ENCODE data around the gene TBL1XR1.
A peak's percentile ranks its signal among the peaks of the same experiment; 100 is the strongest.

The TBL1XR1 gene

DNA sequence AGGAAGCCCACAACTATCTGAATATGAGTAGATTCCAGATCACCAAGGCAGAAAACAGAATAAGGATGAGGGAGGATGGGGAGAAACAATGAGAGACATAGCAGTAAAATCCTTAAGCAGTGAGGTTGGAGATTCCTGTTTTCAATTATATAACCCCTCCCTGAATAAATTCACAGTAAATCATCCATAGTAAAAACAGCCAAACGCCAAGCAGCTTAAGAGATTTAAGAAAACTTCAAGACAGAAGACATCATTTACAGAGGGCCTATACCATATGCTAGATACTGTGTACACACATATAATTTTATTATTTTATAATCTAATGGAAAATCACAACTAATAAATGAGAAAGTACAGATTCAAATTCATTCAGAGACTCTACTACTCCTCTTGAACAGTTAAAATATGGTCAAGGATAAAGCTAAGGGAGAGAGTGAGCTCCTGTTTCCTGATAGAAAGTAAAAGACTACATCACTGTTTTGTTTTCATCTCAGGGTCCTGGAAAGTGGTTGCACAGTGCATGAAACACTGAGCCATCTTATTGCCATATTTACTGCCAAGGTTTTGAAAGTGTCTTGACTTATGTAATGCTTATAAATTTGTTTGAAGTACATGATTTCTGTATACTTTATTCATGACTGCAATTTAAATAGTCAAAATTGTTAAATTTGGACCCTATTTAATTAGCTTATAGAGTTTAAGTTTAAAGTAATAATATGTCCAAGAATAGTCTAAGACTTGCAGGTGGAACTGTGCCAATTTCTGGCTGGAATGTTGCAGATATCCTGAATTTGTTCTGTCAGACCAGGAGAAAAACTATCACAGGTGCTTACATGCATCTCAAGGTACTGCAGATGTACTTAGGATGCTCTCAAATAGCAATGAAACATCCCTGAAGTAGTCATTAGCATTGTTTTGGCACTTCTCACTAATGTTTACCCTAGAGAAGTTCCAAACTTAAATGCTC lies 141.4 kb downstream of the TBL1XR1 start:
- no peaks in the 10 kb centered on the region for H3K9me3 ChIP-seq (ENCODE audit: low read length)
- no peaks in the 10 kb centered on the region for H3K36me3 ChIP-seq (ENCODE audit: insufficient read depth, low read length)
- H3K4me1 ChIP-seq (ENCODE audit: insufficient read depth, low read length), result peaks cover 22% of the 10 kb centered on the region
- H3K4me3 ChIP-seq (ENCODE audit: low read depth in 1 of 2, low read length in 2 of 2), result no peak overlapping the region
- H3K27me3 ChIP-seq (ENCODE audit: control insufficient read depth in 1 of 2, insufficient read depth in 2 of 2, low read length in 2 of 2), result no peaks in the 10 kb centered on the region
- peak overlapping the region; percentile 29 for H3K27ac ChIP-seq (ENCODE audit: low read depth, low read length)
- H3K9ac ChIP-seq (ENCODE audit: low read length), result no peak overlapping the region

DNA sequence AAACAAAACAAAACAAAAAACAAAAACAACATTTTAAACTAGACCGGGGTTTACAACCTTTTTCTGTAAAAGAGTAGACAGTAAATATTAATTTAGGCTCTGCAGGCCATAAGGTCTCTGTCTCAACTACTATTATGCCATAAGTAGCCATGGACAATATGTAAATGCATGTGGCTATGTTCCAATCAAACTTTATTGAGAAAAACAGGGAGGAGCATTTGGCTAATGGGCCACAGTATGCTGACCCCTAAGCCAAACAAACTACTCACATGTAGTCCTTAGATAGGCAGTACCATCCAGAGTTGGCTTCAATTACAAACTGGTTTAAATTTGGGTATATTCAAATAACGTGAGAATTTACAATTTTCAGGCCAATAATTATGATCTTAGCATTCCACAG lies 144.2 kb downstream of the TBL1XR1 start:
- Histone ChIP-seq H3K9me3 (ENCODE audit: low read length) (no peaks in the 10 kb centered on the region), H3K27me3 (ENCODE audit: control insufficient read depth in 1 of 2, insufficient read depth in 2 of 2, low read length in 2 of 2) (no peaks in the 10 kb centered on the region), H3K27ac (ENCODE audit: low read depth, low read length) (no peak overlapping the region), H3K4me1 (ENCODE audit: insufficient read depth, low read length) (peaks cover 21% of the 10 kb centered on the region), H3K36me3 (ENCODE audit: insufficient read depth, low read length) (peaks cover 6% of the 10 kb centered on the region), H3K9ac (ENCODE audit: low read length) (no peak overlapping the region), H3K4me3 (ENCODE audit: low read depth in 1 of 2, low read length in 2 of 2) (no peak overlapping the region)

DNA sequence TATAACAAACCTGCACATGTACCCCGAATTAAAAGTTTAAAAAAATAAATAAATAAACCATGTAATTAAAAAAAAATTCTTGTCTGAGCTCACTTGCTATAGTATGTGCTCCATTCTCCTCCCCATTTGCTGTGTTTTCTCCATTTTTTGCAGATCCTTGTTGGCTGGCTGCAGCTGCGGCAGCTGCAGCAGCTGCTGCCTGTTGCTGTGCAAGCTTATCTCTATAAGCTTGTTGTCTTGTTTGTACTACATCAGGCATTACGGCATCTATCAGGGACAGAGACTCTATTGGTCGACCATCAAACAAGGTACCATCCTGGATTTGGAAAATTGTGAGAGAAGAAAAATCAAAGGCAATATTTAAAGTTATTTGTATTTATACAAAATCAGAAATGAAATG lies 145.9 kb downstream of the TBL1XR1 start:
- Histone ChIP-seq H3K9me3 (ENCODE audit: low read length) (no peaks in the 10 kb centered on the region), H3K36me3 (ENCODE audit: insufficient read depth, low read length) (peaks cover 14% of the 10 kb centered on the region), H3K27ac (ENCODE audit: low read depth, low read length) (no peak overlapping the region), H3K9ac (ENCODE audit: low read length) (no peak overlapping the region), H3K4me1 (ENCODE audit: insufficient read depth, low read length) (peaks cover 26% of the 10 kb centered on the region), H3K4me3 (ENCODE audit: low read depth in 1 of 2, low read length in 2 of 2) (no peak overlapping the region), H3K27me3 (ENCODE audit: control insufficient read depth in 1 of 2, insufficient read depth in 2 of 2, low read length in 2 of 2) (no peaks in the 10 kb centered on the region)

DNA sequence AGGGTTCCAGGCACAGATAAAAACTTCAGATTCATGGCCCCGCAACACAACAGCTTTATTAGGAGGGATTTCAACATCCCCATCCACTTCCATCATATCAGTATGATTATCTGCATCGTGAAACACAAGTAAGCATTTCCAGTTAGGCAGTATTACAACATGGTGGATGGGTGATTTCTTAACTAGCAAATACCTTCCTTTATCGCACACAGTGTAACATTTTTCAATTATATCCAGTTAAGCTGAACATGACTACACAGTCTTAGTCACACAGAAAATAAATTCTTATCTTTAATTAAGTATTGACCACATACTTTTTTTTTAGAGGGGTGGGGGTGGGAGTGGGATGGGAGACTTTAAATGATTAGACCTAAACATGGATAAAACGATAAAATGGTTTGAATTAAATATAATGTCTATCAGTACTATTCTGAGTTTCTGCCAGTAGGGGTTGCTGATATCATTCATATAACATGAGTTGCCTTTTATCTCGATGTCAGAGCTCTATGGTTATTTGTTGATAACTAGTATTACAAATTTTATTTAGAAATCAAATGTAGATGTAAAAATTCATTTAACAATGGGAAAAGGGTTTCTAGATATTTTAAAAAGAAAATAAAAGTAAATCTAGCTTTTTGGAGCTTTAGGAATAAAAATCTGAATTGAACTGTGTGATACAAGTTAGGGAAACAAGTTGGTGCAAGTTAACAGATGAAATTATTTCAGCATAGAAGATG lies 146.6 kb downstream of the TBL1XR1 start:
- Histone ChIP-seq H3K36me3 (ENCODE audit: insufficient read depth, low read length) (peaks cover 19% of the 10 kb centered on the region), H3K27ac (ENCODE audit: low read depth, low read length) (no peak overlapping the region), H3K4me1 (ENCODE audit: insufficient read depth, low read length) (peaks cover 21% of the 10 kb centered on the region)

DNA sequence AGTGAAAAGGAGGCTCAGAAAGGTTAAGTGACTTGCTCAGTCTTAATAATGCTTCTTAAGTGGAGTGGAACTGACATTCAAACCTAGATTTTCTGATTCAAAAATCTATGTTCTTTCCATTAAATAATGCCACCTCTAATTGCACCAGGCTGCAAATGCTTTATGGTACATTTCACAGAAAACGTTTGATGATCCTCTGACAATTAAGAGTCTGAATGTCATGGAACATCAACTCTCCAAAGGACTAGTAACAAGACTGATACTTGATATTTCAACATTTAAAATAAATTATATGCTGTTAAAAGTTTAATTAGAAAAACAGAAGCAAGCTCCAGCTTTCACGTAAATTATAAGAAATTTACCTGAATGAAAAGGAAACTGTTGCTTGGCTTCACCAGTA lies 151.5 kb downstream of the TBL1XR1 start:
- H3K4me3 ChIP-seq (ENCODE audit: low read depth in 1 of 2, low read length in 2 of 2), result no peak overlapping the region
- no peaks in the 10 kb centered on the region for H3K27me3 ChIP-seq (ENCODE audit: control insufficient read depth in 1 of 2, insufficient read depth in 2 of 2, low read length in 2 of 2)
- peaks cover 28% of the 10 kb centered on the region for H3K36me3 ChIP-seq (ENCODE audit: insufficient read depth, low read length)
- no peak overlapping the region for H3K9ac ChIP-seq (ENCODE audit: low read length)
- no peak overlapping the region for H3K27ac ChIP-seq (ENCODE audit: low read depth, low read length)
- peaks cover 28% of the 10 kb centered on the region for H3K4me1 ChIP-seq (ENCODE audit: insufficient read depth, low read length)
- no peaks in the 10 kb centered on the region for H3K9me3 ChIP-seq (ENCODE audit: low read length)

More for the DNA sequence above, 146.6 kb downstream of the TBL1XR1 start:
- Histone ChIP-seq H3K27me3 (ENCODE audit: control insufficient read depth in 1 of 2, insufficient read depth in 2 of 2, low read length in 2 of 2) (no peaks in the 10 kb centered on the region), H3K4me3 (ENCODE audit: low read depth in 1 of 2, low read length in 2 of 2) (no peak overlapping the region), H3K9me3 (ENCODE audit: low read length) (no peaks in the 10 kb centered on the region), H3K9ac (ENCODE audit: low read length) (no peak overlapping the region)

DNA sequence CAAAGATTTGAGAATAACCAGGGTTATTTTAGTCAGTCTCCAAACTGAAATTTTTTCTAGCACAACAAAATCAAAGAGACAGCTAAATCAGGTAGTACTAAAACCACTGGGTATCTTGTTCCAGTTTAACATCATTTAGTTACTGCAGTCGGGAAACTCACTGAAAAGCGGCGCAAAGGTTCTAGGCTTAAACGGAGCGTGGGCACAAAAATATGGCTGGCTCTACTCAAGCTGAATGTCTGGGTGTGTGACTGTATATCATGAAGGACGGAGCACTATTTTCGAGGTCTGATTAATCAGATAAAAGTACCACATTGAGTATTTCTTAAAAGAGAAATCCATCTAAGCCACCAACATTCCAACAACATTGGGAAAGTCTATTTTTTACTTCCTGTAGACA lies 152.1 kb downstream of the TBL1XR1 start:
- no peaks in the 10 kb centered on the region for H3K27me3 ChIP-seq (ENCODE audit: control insufficient read depth in 1 of 2, insufficient read depth in 2 of 2, low read length in 2 of 2)
- H3K27ac ChIP-seq (ENCODE audit: low read depth, low read length), result no peak overlapping the region
- no peaks in the 10 kb centered on the region for H3K9me3 ChIP-seq (ENCODE audit: low read length)
- H3K4me3 ChIP-seq (ENCODE audit: low read depth in 1 of 2, low read length in 2 of 2), result no peak overlapping the region
- H3K36me3 ChIP-seq (ENCODE audit: insufficient read depth, low read length), result peaks cover 28% of the 10 kb centered on the region
- no peak overlapping the region for H3K9ac ChIP-seq (ENCODE audit: low read length)
- peaks cover 29% of the 10 kb centered on the region for H3K4me1 ChIP-seq (ENCODE audit: insufficient read depth, low read length)

DNA sequence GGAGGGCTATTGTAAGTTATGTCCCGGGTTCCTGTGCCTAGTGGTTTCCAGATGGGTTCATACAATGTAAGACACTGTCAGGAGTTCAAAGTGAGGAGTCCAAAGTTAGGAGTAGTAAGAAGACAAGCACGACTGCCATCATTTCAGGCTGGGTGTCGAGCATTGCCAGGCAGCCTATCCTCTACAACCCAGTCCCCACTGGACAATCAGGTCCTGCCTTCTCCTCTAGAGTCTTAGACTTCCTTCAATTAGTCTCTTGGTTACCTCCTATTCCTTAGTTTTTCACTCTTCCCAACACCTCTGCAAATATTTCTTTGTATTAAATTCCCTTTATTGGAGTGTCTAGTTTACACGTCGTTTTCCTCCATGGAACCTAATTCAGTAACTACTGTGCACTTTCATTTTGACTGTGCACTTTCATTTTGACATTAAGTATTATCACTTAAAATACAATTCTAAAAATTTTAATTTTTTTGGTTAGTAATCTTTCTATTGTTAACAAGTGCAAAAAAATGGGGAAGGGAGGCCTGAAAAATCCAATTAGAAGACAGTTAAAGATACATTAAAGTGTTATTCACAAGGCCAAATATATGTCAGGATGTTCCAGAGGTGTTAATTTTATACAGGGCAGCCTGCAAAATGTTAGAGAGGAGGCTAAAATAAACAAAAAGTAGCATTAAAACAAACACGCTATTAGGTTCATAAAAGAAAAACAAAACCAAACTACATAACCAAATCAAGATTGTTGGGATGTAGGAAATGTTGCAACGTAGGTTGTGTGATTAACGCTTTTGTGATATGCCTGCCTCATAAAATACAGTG lies 155.3 kb downstream of the TBL1XR1 start:
- peak overlapping the region in 1 of 2 donors; percentile 4 for H3K4me3 ChIP-seq (ENCODE audit: low read depth in 1 of 2, low read length in 2 of 2)
- no peaks in the 10 kb centered on the region for H3K27me3 ChIP-seq (ENCODE audit: control insufficient read depth in 1 of 2, insufficient read depth in 2 of 2, low read length in 2 of 2)
- no peak overlapping the region for H3K9ac ChIP-seq (ENCODE audit: low read length)
- peak overlapping the region; percentile 76 for H3K27ac ChIP-seq (ENCODE audit: low read depth, low read length)
- peaks cover 33% of the 10 kb centered on the region for H3K4me1 ChIP-seq (ENCODE audit: insufficient read depth, low read length)
- H3K9me3 ChIP-seq (ENCODE audit: low read length), result no peaks in the 10 kb centered on the region
- H3K36me3 ChIP-seq (ENCODE audit: insufficient read depth, low read length), result peaks cover 24% of the 10 kb centered on the region

DNA sequence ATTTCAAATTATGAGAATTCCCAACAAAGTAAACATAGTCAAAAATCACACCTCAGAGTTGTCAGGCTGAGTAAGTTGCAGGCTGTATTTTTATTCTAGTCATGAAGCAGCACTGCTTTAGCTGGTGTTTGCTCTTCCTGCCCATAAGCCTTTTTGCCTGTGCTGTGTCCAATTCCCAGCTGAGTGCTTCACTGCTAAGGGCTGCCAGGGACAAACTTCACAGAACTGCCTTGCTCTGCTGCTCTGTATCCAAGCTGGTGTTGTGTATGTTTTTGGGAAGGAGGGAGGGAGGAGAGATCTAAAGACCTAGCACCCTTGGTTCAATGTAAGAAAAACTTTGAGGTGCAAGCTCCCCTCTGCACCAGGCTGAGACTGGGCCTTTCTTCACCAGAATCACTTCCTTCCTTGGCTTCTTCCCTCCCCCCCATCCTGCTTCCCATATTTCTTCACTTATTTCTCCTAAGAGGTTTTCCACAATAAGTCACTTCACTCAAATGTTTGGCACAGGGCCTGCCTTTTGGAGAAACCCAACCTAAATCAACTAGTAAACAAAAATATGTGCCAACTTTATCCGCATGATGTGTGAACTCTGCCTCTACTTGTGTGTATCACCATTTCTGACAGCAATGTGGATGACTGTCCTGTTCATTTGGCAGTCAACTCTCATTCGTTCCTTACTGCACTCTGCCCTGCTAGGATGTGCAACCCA lies 156.1 kb downstream of the TBL1XR1 start:
- H3K9ac ChIP-seq (ENCODE audit: low read length), result peak overlapping the region; percentile 0
- peaks cover 29% of the 10 kb centered on the region for H3K4me1 ChIP-seq (ENCODE audit: insufficient read depth, low read length)
- peaks cover 25% of the 10 kb centered on the region for H3K36me3 ChIP-seq (ENCODE audit: insufficient read depth, low read length)
- H3K9me3 ChIP-seq (ENCODE audit: low read length), result no peaks in the 10 kb centered on the region
- H3K27me3 ChIP-seq (ENCODE audit: control insufficient read depth in 1 of 2, insufficient read depth in 2 of 2, low read length in 2 of 2), result no peaks in the 10 kb centered on the region
- peak overlapping the region in 1 of 2 donors; percentile 4 for H3K4me3 ChIP-seq (ENCODE audit: low read depth in 1 of 2, low read length in 2 of 2)
- peak overlapping the region; percentile 76 for H3K27ac ChIP-seq (ENCODE audit: low read depth, low read length)

DNA sequence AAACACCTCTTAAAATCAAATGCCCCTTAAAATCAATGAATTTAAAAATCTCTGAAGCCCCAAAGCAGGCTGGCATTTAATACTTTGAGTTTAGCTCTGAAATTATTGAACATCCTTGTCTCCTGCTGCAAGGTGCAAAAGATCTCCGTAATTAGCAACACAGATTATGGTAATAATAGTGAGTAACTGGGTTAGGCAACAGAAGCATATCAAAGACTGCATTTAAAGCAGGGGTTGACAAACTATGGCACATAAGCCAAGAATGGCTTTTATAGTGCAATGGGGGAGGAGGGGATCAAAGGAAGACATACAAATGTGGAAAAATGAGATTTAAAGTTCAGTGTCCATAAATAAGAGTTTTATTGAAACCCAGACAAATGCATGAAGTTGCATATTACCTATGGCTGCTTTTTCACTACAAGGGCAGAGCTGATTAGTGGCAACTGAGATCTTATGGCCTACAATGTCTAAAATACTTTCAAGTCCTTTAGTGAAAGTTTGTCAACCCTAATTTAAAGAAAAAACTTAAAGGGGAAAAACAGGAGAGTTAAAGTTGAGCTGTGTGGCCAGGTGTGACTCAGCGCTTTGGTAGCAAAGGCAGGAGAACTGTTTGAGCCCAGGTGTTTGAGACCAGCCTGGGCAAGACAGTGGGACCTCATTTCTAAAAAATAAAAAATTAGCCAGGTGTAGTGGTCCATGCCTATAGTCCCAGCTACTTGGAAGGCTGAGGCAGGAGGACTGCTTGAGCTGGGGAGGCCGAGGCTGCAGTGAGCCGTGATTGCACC lies 157.6 kb downstream of the TBL1XR1 start:
- Histone ChIP-seq H3K27ac (ENCODE audit: low read depth, low read length) (no peak overlapping the region), H3K27me3 (ENCODE audit: control insufficient read depth in 1 of 2, insufficient read depth in 2 of 2, low read length in 2 of 2) (no peaks in the 10 kb centered on the region), H3K36me3 (ENCODE audit: insufficient read depth, low read length) (peaks cover 19% of the 10 kb centered on the region), H3K9ac (ENCODE audit: low read length) (no peak overlapping the region), H3K9me3 (ENCODE audit: low read length) (no peaks in the 10 kb centered on the region), H3K4me1 (ENCODE audit: insufficient read depth, low read length) (peaks cover 29% of the 10 kb centered on the region), H3K4me3 (ENCODE audit: low read depth in 1 of 2, low read length in 2 of 2) (no peak overlapping the region)

DNA sequence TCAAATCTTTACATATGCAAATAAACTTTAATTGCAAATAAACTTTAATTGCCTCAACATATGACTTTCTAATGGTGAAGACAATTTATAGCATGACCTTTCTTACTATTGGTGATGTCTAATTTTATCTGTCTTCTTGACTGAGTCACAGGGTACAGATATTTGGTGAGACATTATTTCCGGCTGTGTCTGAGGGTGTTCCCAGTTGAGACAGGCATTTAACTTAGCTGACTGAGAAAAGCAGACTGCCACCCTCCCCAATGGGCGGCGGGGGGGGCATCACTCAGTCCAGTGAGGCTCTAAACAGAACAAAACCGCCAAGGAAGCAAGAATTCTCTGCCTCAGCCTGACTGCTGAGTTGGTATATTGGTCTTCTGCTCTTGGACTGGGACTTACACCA lies 160.0 kb downstream of the TBL1XR1 start:
- Histone ChIP-seq H3K9me3 (ENCODE audit: low read length) (no peaks in the 10 kb centered on the region), H3K27ac (ENCODE audit: low read depth, low read length) (no peak overlapping the region), H3K4me1 (ENCODE audit: insufficient read depth, low read length) (peaks cover 29% of the 10 kb centered on the region), H3K4me3 (ENCODE audit: low read depth in 1 of 2, low read length in 2 of 2) (no peak overlapping the region), H3K9ac (ENCODE audit: low read length) (no peak overlapping the region), H3K36me3 (ENCODE audit: insufficient read depth, low read length) (peaks cover 29% of the 10 kb centered on the region), H3K27me3 (ENCODE audit: control insufficient read depth in 1 of 2, insufficient read depth in 2 of 2, low read length in 2 of 2) (no peaks in the 10 kb centered on the region)
